Body of pancreas (tissue), 4 donors: ENCODE data around the gene JUN.

Experiments used
- POLR2A ChIP-seq, 3 donors: fragments of 450-650 bp; IDR thresholded peaks; one replicate each; pipeline ENCODE4 v1.6.1; 2016; ENCODE audit warnings: antibody characterized with exemption in 3 of 3, mild to moderate bottlenecking in 2 of 3
- TF ChIP-seq, protein P1 (sequence below), 7 experiments: fragments of 450-650 bp in 4 of 7; fragments of 200-600 bp in 3 of 7; sonication (generic) in 3 of 7; IDR thresholded peaks; one replicate each; pipeline ENCODE4 v1.5.1; 2016 to 2019; ENCODE audit warnings: antibody characterized with exemption in 7 of 7

DNA sequence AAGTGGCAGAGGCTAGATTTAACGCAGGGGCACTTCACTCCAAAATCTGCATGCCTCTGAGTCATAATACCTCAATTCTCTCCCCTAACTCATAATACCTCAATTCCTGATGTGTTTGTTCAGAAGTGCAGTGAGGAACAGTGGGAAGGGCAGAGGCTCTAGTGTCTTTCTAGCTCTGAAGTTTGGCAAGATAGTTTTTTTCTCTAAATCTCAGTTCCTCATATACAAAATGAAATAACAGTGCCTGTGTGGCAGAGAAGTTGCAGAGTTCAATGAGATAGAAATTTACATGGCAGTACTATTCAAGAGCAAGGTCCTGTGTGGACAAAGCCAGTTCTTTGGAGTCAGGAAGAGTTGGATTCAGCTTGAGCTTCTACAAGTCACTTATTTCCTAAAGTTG, 9.8 kb downstream of the JUN start:
- no peak for TF ChIP-seq POLR2A (IDR thresholded peaks at IDR 0.05)
- TF ChIP-seq, protein P1, sequence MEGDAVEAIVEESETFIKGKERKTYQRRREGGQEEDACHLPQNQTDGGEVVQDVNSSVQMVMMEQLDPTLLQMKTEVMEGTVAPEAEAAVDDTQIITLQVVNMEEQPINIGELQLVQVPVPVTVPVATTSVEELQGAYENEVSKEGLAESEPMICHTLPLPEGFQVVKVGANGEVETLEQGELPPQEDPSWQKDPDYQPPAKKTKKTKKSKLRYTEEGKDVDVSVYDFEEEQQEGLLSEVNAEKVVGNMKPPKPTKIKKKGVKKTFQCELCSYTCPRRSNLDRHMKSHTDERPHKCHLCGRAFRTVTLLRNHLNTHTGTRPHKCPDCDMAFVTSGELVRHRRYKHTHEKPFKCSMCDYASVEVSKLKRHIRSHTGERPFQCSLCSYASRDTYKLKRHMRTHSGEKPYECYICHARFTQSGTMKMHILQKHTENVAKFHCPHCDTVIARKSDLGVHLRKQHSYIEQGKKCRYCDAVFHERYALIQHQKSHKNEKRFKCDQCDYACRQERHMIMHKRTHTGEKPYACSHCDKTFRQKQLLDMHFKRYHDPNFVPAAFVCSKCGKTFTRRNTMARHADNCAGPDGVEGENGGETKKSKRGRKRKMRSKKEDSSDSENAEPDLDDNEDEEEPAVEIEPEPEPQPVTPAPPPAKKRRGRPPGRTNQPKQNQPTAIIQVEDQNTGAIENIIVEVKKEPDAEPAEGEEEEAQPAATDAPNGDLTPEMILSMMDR (IDR thresholded peaks at IDR 0.05) = no peak
